Stimulated activated CD8-positive, alpha-beta memory T cell treated with anti-CD3 and anti-CD28 coated beads, Interleukin-4, amount 100 ng/mL, for 48 hours (primary cell): Measurements from ENCODE around the gene PITX2.

Experiments
- DNase-seq: peaks from one replicate; pipeline ENCODE4 v3.0.0-alpha.2; 2020

PITX2 gene

GRCh38 chr4:110621839-110622751 is 782 bp downstream of the PITX2 start:
- no peak for DNase-seq

GRCh38 chr4:110621328-110621812 is 1.5 kb downstream of the PITX2 start:
- no peak for DNase-seq

GRCh38 chr4:110620691-110621327 is 2.1 kb downstream of the PITX2 start:
- DNase-seq = no peak

GRCh38 chr4:110620322-110620690 is 2.6 kb downstream of the PITX2 start:
- DNase-seq = no peak

- no peak for DNase-seq
Measured at GRCh38 chr4:110619463-110620247, 3.2 kb downstream of the PITX2 start.

- DNase-seq = no peak
Measured at GRCh38 chr4:110618581-110619462, 4.1 kb downstream of the PITX2 start.

- no peak for DNase-seq
Measured at GRCh38 chr4:110617646-110618580, 5.0 kb downstream of the PITX2 start.

- no peak for DNase-seq
Measured at GRCh38 chr4:110617075-110617640, 5.7 kb downstream of the PITX2 start.

- no peak for DNase-seq
Measured at GRCh38 chr4:110616238-110617074, 6.4 kb downstream of the PITX2 start.

- no peak for DNase-seq
Measured at GRCh38 chr4:110615353-110616237, 7.3 kb downstream of the PITX2 start.

GRCh38 chr4:110614976-110615352 is 7.9 kb downstream of the PITX2 start:
- DNase-seq = no peak

GRCh38 chr4:110614173-110614963 is 8.5 kb downstream of the PITX2 start:
- no peak for DNase-seq

GRCh38 chr4:110613745-110614144 is 9.1 kb downstream of the PITX2 start:
- no peak for DNase-seq

GRCh38 chr4:110612631-110613269 is 10.1 kb downstream of the PITX2 start:
- DNase-seq = no peak

- no peak for DNase-seq
Measured at GRCh38 chr4:110611968-110612447, 10.9 kb downstream of the PITX2 start.

GRCh38 chr4:110610940-110611831 is 11.7 kb downstream of the PITX2 start:
- DNase-seq = no peak
